HG03575 (cell line): ENCODE data around the gene SIRT2.
"Not testable (repeated sequence)": the region's sequence is repeated elsewhere in the genome, so short reads cannot be mapped to it uniquely, and the experiment has no call there.

Source experiments
- ATAC-seq: cut with Tn5 transposase; IDR thresholded peaks from one replicate; pipeline ENCODE4 v1.9.1; 2021; ENCODE audit not compliant: unreplicated experiment, insufficient number of reproducible peaks, low FRiP score; ENCODE audit errors: extremely low read depth

Gene SIRT2

GRCh38 chr19:38899447-38900201 lies at the start of gene SIRT2, which contains the start of gene NFKBIB:
Gene SIRT2, minus strand, starts transcription at chr19:38899618. Its CDS starts 97 bp downstream, at chr19:38899521.
Gene NFKBIB, plus strand, starts transcription at chr19:38899969. Its CDS starts 64 bp downstream, at chr19:38900033.
- peak; percentile 75 for ATAC-seq

- ATAC-seq, result no peak
These were observed 47.0 kb upstream of the SIRT2 start for GRCh38 chr19:38946229-38947010.

GRCh38 chr19:38945562-38946228 lies 46.3 kb upstream of the SIRT2 start:
- no peak for ATAC-seq

GRCh38 chr19:38944981-38945506 lies 45.6 kb upstream of the SIRT2 start:
- ATAC-seq, result no peak

GRCh38 chr19:38942471-38943181 lies 43.2 kb upstream of the SIRT2 start:
- no peak for ATAC-seq

- ATAC-seq, result no peak
These were observed 42.6 kb upstream of the SIRT2 start for GRCh38 chr19:38941979-38942378.

GRCh38 chr19:38941466-38941865 lies 42.0 kb upstream of the SIRT2 start:
- ATAC-seq, result not testable (repeated sequence)

GRCh38 chr19:38939957-38940356 lies 40.5 kb upstream of the SIRT2 start:
- ATAC-seq, result no peak

GRCh38 chr19:38933544-38933943 lies 34.1 kb upstream of the SIRT2 start:
- ATAC-seq, result no peak

- no peak for ATAC-seq
These were observed 33.2 kb upstream of the SIRT2 start for GRCh38 chr19:38932425-38933179.

- ATAC-seq, result no peak
These were observed 32.0 kb upstream of the SIRT2 start for GRCh38 chr19:38931521-38931793.

GRCh38 chr19:38930776-38931520 lies 31.5 kb upstream of the SIRT2 start, which contains the start of gene MRPS12:
Gene MRPS12, plus strand, starts transcription at chr19:38930944. Its CDS starts 351 bp downstream, at chr19:38931295.
- peak; percentile 57 for ATAC-seq

- ATAC-seq, result peak; percentile 19
These were observed 30.7 kb upstream of the SIRT2 start, which contains the start of gene SARS2 for GRCh38 chr19:38929929-38930775. Gene SARS2, minus strand, starts transcription at chr19:38930763. Its CDS starts 27 bp downstream, at chr19:38930736.

- ATAC-seq, result no peak
These were observed 29.1 kb upstream of the SIRT2 start for GRCh38 chr19:38928391-38929001.

GRCh38 chr19:38924388-38924787 lies 25.0 kb upstream of the SIRT2 start:
- no peak for ATAC-seq

GRCh38 chr19:38922482-38922881 lies 23.1 kb upstream of the SIRT2 start:
- ATAC-seq, result no peak
